ENCODE results near the gene DCXR. TPM values are rescaled to one million over a fixed set of nuclear protein-coding genes. Genes with fewer than 3 reads are reported as not detected.

Gene DCXR
- total RNA-seq, 1 donor from 2014 or later: 143 TPM

- H3K27ac ChIP-seq: no peak overlapping the region
- no peaks in the 10 kb centered on the region for H3K27me3 ChIP-seq
- peaks cover 15% of the 10 kb centered on the region for H3K36me3 ChIP-seq
- no peak for TF ChIP-seq CTCF (IDR thresholded peaks at IDR 0.05)
- peaks cover 20% of the 10 kb centered on the region for H3K4me1 ChIP-seq
- no peak for ATAC-seq
- DNase-seq: no peak
- no peak overlapping the region for H3K4me3 ChIP-seq
- no peaks in the 10 kb centered on the region for H3K9me3 ChIP-seq
- intact Hi-C loops (cut with DNase I): no loop called here
These were observed 11.1 kb upstream of the DCXR start for GRCh38 chr17:82048571-82048971.

- ATAC-seq: no peak
- Histone ChIP-seq H3K9me3 (no peaks in the 10 kb centered on the region), H3K27ac (no peak overlapping the region), H3K36me3 (peaks cover 15% of the 10 kb centered on the region), H3K27me3 (no peaks in the 10 kb centered on the region), H3K4me3 (no peak overlapping the region), H3K4me1 (peaks cover 17% of the 10 kb centered on the region)
- TF ChIP-seq CTCF (IDR thresholded peaks at IDR 0.05): no peak
- intact Hi-C loops (cut with DNase I): no loop called here
- no peak for DNase-seq
These were observed 10.5 kb upstream of the DCXR start for GRCh38 chr17:82047914-82048570.

GRCh38 chr17:82047379-82047778, 9.9 kb upstream of the DCXR start:
- DNase-seq: no peak
- no peak for TF ChIP-seq CTCF (IDR thresholded peaks at IDR 0.05)

GRCh38 chr17:82046903-82047302, 9.4 kb upstream of the DCXR start:
- Histone ChIP-seq H3K4me1 (peaks cover 10% of the 10 kb centered on the region), H3K4me3 (no peak overlapping the region), H3K27ac (no peak overlapping the region), H3K27me3 (no peaks in the 10 kb centered on the region), H3K9me3 (no peaks in the 10 kb centered on the region), H3K36me3 (peaks cover 15% of the 10 kb centered on the region)
- ATAC-seq (no peak), DNase-seq (no peak)
- TF ChIP-seq CTCF (IDR thresholded peaks at IDR 0.05): no peak
- intact Hi-C loops (cut with DNase I): no loop called here

More at GRCh38 chr17:82047379-82047778, 9.9 kb upstream of the DCXR start:
- intact Hi-C loops (cut with DNase I): no loop called here
- Histone ChIP-seq H3K27ac (no peak overlapping the region), H3K27me3 (no peaks in the 10 kb centered on the region), H3K36me3 (peaks cover 15% of the 10 kb centered on the region), H3K4me1 (peaks cover 10% of the 10 kb centered on the region), H3K4me3 (no peak overlapping the region), H3K9me3 (no peaks in the 10 kb centered on the region)
- ATAC-seq: no peak

- no peak for TF ChIP-seq CTCF (IDR thresholded peaks at IDR 0.05)
- intact Hi-C loops (cut with DNase I): no loop called here
- Histone ChIP-seq H3K36me3 (peaks cover 15% of the 10 kb centered on the region), H3K27ac (no peak overlapping the region), H3K27me3 (no peaks in the 10 kb centered on the region), H3K4me1 (peaks cover 10% of the 10 kb centered on the region), H3K4me3 (no peak overlapping the region), H3K9me3 (no peaks in the 10 kb centered on the region)
- DNase-seq (no peak), ATAC-seq (no peak)
These were observed 8.5 kb upstream of the DCXR start for GRCh38 chr17:82045936-82046484.
